ENCODE measurements around the gene GLRA3.

GLRA3 gene

GRCh38 chr4:174856926-174857800, 28.1 kb upstream of the GLRA3 start:
- no peak overlapping the region for H3K9ac ChIP-seq (ENCODE audit: low read depth, low read length)
- no peaks in the 10 kb centered on the region for H3K36me3 ChIP-seq (ENCODE audit: control insufficient read depth, insufficient read depth, low read length)
- no peaks in the 10 kb centered on the region for H3K27me3 ChIP-seq (ENCODE audit: control insufficient read depth, insufficient read depth, low read length)
- H3K4me1 ChIP-seq (ENCODE audit: control insufficient read depth, insufficient read depth, low read length), result no peaks in the 10 kb centered on the region
- no peaks in the 10 kb centered on the region for H3K9me3 ChIP-seq (ENCODE audit: control insufficient read depth, insufficient read depth, low read length)
- no peak overlapping the region for H3K4me3 ChIP-seq (ENCODE audit: low read depth, low read length)

GRCh38 chr4:174855050-174855449, 26.0 kb upstream of the GLRA3 start:
- Histone ChIP-seq H3K9ac (ENCODE audit: low read depth, low read length) (no peak overlapping the region), H3K4me1 (ENCODE audit: control insufficient read depth, insufficient read depth, low read length) (no peaks in the 10 kb centered on the region), H3K27me3 (ENCODE audit: control insufficient read depth, insufficient read depth, low read length) (no peaks in the 10 kb centered on the region), H3K9me3 (ENCODE audit: control insufficient read depth, insufficient read depth, low read length) (no peaks in the 10 kb centered on the region), H3K4me3 (ENCODE audit: low read depth, low read length) (no peak overlapping the region), H3K36me3 (ENCODE audit: control insufficient read depth, insufficient read depth, low read length) (no peaks in the 10 kb centered on the region)

GRCh38 chr4:174853629-174854028, 24.6 kb upstream of the GLRA3 start:
- Histone ChIP-seq H3K9me3 (ENCODE audit: control insufficient read depth, insufficient read depth, low read length) (no peaks in the 10 kb centered on the region), H3K4me1 (ENCODE audit: control insufficient read depth, insufficient read depth, low read length) (no peaks in the 10 kb centered on the region), H3K27me3 (ENCODE audit: control insufficient read depth, insufficient read depth, low read length) (no peaks in the 10 kb centered on the region), H3K36me3 (ENCODE audit: control insufficient read depth, insufficient read depth, low read length) (no peaks in the 10 kb centered on the region), H3K9ac (ENCODE audit: low read depth, low read length) (no peak overlapping the region), H3K4me3 (ENCODE audit: low read depth, low read length) (no peak overlapping the region)

GRCh38 chr4:174848596-174848995, 19.5 kb upstream of the GLRA3 start:
- H3K4me1 ChIP-seq (ENCODE audit: control insufficient read depth, insufficient read depth, low read length), result no peaks in the 10 kb centered on the region
- no peak overlapping the region for H3K4me3 ChIP-seq (ENCODE audit: low read depth, low read length)
- no peaks in the 10 kb centered on the region for H3K27me3 ChIP-seq (ENCODE audit: control insufficient read depth, insufficient read depth, low read length)
- no peak overlapping the region for H3K9ac ChIP-seq (ENCODE audit: low read depth, low read length)
- H3K9me3 ChIP-seq (ENCODE audit: control insufficient read depth, insufficient read depth, low read length), result no peaks in the 10 kb centered on the region
- no peaks in the 10 kb centered on the region for H3K36me3 ChIP-seq (ENCODE audit: control insufficient read depth, insufficient read depth, low read length)

- H3K9me3 ChIP-seq (ENCODE audit: control insufficient read depth, insufficient read depth, low read length), result no peaks in the 10 kb centered on the region
- no peak overlapping the region for H3K4me3 ChIP-seq (ENCODE audit: low read depth, low read length)
- H3K36me3 ChIP-seq (ENCODE audit: control insufficient read depth, insufficient read depth, low read length), result no peaks in the 10 kb centered on the region
- H3K9ac ChIP-seq (ENCODE audit: low read depth, low read length), result no peak overlapping the region
- no peaks in the 10 kb centered on the region for H3K27me3 ChIP-seq (ENCODE audit: control insufficient read depth, insufficient read depth, low read length)
- no peaks in the 10 kb centered on the region for H3K4me1 ChIP-seq (ENCODE audit: control insufficient read depth, insufficient read depth, low read length)
Observed at GRCh38 chr4:174847801-174848427, 18.9 kb upstream of the GLRA3 start.

GRCh38 chr4:174835536-174835935, 6.5 kb upstream of the GLRA3 start:
- H3K4me1 ChIP-seq (ENCODE audit: control insufficient read depth, insufficient read depth, low read length), result no peaks in the 10 kb centered on the region

GRCh38 chr4:174834477-174834876, 5.4 kb upstream of the GLRA3 start:
- Histone ChIP-seq H3K27me3 (ENCODE audit: control insufficient read depth, insufficient read depth, low read length) (no peaks in the 10 kb centered on the region), H3K4me1 (ENCODE audit: control insufficient read depth, insufficient read depth, low read length) (no peaks in the 10 kb centered on the region), H3K4me3 (ENCODE audit: low read depth, low read length) (no peak overlapping the region), H3K36me3 (ENCODE audit: control insufficient read depth, insufficient read depth, low read length) (no peaks in the 10 kb centered on the region), H3K9ac (ENCODE audit: low read depth, low read length) (no peak overlapping the region), H3K9me3 (ENCODE audit: control insufficient read depth, insufficient read depth, low read length) (no peaks in the 10 kb centered on the region)

More at GRCh38 chr4:174835536-174835935, 6.5 kb upstream of the GLRA3 start:
- Histone ChIP-seq H3K9me3 (ENCODE audit: control insufficient read depth, insufficient read depth, low read length) (no peaks in the 10 kb centered on the region), H3K4me3 (ENCODE audit: low read depth, low read length) (no peak overlapping the region), H3K9ac (ENCODE audit: low read depth, low read length) (no peak overlapping the region), H3K27me3 (ENCODE audit: control insufficient read depth, insufficient read depth, low read length) (no peaks in the 10 kb centered on the region), H3K36me3 (ENCODE audit: control insufficient read depth, insufficient read depth, low read length) (no peaks in the 10 kb centered on the region)

- H3K4me1 ChIP-seq (ENCODE audit: control insufficient read depth, insufficient read depth, low read length), result no peaks in the 10 kb centered on the region
Observed at GRCh38 chr4:174826660-174827059, 2.4 kb downstream of the GLRA3 start.

GRCh38 chr4:174815282-174815681, 13.8 kb downstream of the GLRA3 start:
- Histone ChIP-seq H3K9ac (ENCODE audit: low read depth, low read length) (no peak overlapping the region), H3K4me1 (ENCODE audit: control insufficient read depth, insufficient read depth, low read length) (no peaks in the 10 kb centered on the region), H3K27me3 (ENCODE audit: control insufficient read depth, insufficient read depth, low read length) (no peaks in the 10 kb centered on the region), H3K36me3 (ENCODE audit: control insufficient read depth, insufficient read depth, low read length) (no peaks in the 10 kb centered on the region), H3K9me3 (ENCODE audit: control insufficient read depth, insufficient read depth, low read length) (peaks cover 16% of the 10 kb centered on the region), H3K4me3 (ENCODE audit: low read depth, low read length) (no peak overlapping the region)

More at GRCh38 chr4:174826660-174827059, 2.4 kb downstream of the GLRA3 start:
- Histone ChIP-seq H3K9ac (ENCODE audit: low read depth, low read length) (no peak overlapping the region), H3K4me3 (ENCODE audit: low read depth, low read length) (no peak overlapping the region), H3K36me3 (ENCODE audit: control insufficient read depth, insufficient read depth, low read length) (no peaks in the 10 kb centered on the region), H3K27me3 (ENCODE audit: control insufficient read depth, insufficient read depth, low read length) (no peaks in the 10 kb centered on the region), H3K9me3 (ENCODE audit: control insufficient read depth, insufficient read depth, low read length) (no peaks in the 10 kb centered on the region)

GRCh38 chr4:174813292-174813691, 15.8 kb downstream of the GLRA3 start:
- Histone ChIP-seq H3K9me3 (ENCODE audit: control insufficient read depth, insufficient read depth, low read length) (peaks cover 16% of the 10 kb centered on the region), H3K4me3 (ENCODE audit: low read depth, low read length) (no peak overlapping the region), H3K4me1 (ENCODE audit: control insufficient read depth, insufficient read depth, low read length) (peaks cover 3% of the 10 kb centered on the region), H3K9ac (ENCODE audit: low read depth, low read length) (no peak overlapping the region), H3K36me3 (ENCODE audit: control insufficient read depth, insufficient read depth, low read length) (no peaks in the 10 kb centered on the region), H3K27me3 (ENCODE audit: control insufficient read depth, insufficient read depth, low read length) (no peaks in the 10 kb centered on the region)

GRCh38 chr4:174810834-174811233, 18.2 kb downstream of the GLRA3 start:
- no peaks in the 10 kb centered on the region for H3K27me3 ChIP-seq (ENCODE audit: control insufficient read depth, insufficient read depth, low read length)
- no peaks in the 10 kb centered on the region for H3K36me3 ChIP-seq (ENCODE audit: control insufficient read depth, insufficient read depth, low read length)
- H3K4me1 ChIP-seq (ENCODE audit: control insufficient read depth, insufficient read depth, low read length), result peaks cover 3% of the 10 kb centered on the region
- H3K4me3 ChIP-seq (ENCODE audit: low read depth, low read length), result no peak overlapping the region
- peaks cover 8% of the 10 kb centered on the region for H3K9me3 ChIP-seq (ENCODE audit: control insufficient read depth, insufficient read depth, low read length)
- no peak overlapping the region for H3K9ac ChIP-seq (ENCODE audit: low read depth, low read length)

GRCh38 chr4:174808836-174809235, 20.2 kb downstream of the GLRA3 start:
- H3K4me3 ChIP-seq (ENCODE audit: low read depth, low read length), result no peak overlapping the region
- H3K27me3 ChIP-seq (ENCODE audit: control insufficient read depth, insufficient read depth, low read length), result no peaks in the 10 kb centered on the region
- H3K36me3 ChIP-seq (ENCODE audit: control insufficient read depth, insufficient read depth, low read length), result no peaks in the 10 kb centered on the region
- peaks cover 3% of the 10 kb centered on the region for H3K4me1 ChIP-seq (ENCODE audit: control insufficient read depth, insufficient read depth, low read length)
- no peaks in the 10 kb centered on the region for H3K9me3 ChIP-seq (ENCODE audit: control insufficient read depth, insufficient read depth, low read length)
- no peak overlapping the region for H3K9ac ChIP-seq (ENCODE audit: low read depth, low read length)
